Measurements from ENCODE around the gene TEAD1. TPM values are rescaled to one million over a fixed set of nuclear protein-coding genes. Genes with fewer than 3 reads are reported as not detected.

TEAD1 gene
- total and polyA plus RNA-seq, 2 donors (not counting 3 experiments of a cell fraction or from before 2014, with no cell fraction given) = 15.3 to 49.0 TPM

DNA sequence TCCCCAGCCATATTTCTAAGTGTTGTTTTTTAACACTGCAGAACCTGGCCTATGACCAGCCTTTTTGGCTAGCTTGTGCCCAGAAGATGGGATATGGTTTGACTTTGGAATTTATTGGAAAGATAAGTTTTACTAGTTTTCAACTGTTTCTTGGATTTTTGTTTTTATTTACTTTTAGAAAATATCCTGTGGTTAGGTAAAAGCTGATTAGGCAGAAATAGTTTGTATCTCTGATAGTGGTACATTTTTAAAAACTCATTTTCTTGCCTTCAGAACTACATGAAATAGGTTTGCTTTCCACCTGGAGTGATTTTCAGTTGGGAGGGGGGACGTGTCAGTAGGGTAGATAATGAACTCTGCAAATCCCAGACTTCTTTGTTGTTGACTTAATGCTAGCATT, 243.6 kb downstream of the TEAD1 start:
- no peaks in the 10 kb centered on the region for H3K4me1 ChIP-seq (ENCODE audit: control insufficient read depth, extremely low read depth, insufficient read depth, low read length)
- intact Hi-C loops (cut with micrococcal nuclease) (no loop called here), dilution Hi-C loops (cut with MboI; ENCODE audit: extremely low pct_ligation_motif_present, low sequenced_read_pairs) (no loop called here)
- no peaks in the 10 kb centered on the region for H3K27me3 ChIP-seq (ENCODE audit: control insufficient read depth in 2 of 2, insufficient read depth in 2 of 2, low read length in 2 of 2)
- H3K4me2 ChIP-seq (ENCODE audit: insufficient read depth, low read length) = no peak overlapping the region
- H4K20me1 ChIP-seq (replicated peaks; ENCODE audit: control insufficient read depth, extremely low read depth, insufficient read depth, low read length) = no peaks in the 10 kb centered on the region
- no peak for TF ChIP-seq POLR2AphosphoS5 (IDR thresholded peaks at IDR 0.05; ENCODE audit: insufficient read depth, low read depth, low read length)
- no peak for TF ChIP-seq MYC (IDR thresholded peaks at IDR 0.05; ENCODE audit: low read depth, low read length)
- no peak for TF ChIP-seq JUN (IDR thresholded peaks at IDR 0.05; ENCODE audit: borderline replicate concordance, insufficient read depth, insufficient read length, low read depth)
- no peak for TF ChIP-seq GATA2 (IDR thresholded peaks at IDR 0.05; ENCODE audit: insufficient read depth, insufficient read length, low read depth, low read length)
- no peak for TF ChIP-seq FOS (IDR thresholded peaks at IDR 0.05; ENCODE audit: borderline replicate concordance, insufficient read depth, low read length)
- no peak for TF ChIP-seq POLR2A (IDR thresholded peaks at IDR 0.05; ENCODE audit: low read depth, low read length)
- TF ChIP-seq, protein P1, sequence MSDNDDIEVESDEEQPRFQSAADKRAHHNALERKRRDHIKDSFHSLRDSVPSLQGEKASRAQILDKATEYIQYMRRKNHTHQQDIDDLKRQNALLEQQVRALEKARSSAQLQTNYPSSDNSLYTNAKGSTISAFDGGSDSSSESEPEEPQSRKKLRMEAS (IDR thresholded peaks at IDR 0.05; ENCODE audit: insufficient read depth, insufficient read length) = no peak
- TF ChIP-seq EZH2 (IDR thresholded peaks at IDR 0.05; ENCODE audit: borderline replicate concordance, low read depth, low read length, severe bottlenecking) = no peak
- TF ChIP-seq, protein P2, sequence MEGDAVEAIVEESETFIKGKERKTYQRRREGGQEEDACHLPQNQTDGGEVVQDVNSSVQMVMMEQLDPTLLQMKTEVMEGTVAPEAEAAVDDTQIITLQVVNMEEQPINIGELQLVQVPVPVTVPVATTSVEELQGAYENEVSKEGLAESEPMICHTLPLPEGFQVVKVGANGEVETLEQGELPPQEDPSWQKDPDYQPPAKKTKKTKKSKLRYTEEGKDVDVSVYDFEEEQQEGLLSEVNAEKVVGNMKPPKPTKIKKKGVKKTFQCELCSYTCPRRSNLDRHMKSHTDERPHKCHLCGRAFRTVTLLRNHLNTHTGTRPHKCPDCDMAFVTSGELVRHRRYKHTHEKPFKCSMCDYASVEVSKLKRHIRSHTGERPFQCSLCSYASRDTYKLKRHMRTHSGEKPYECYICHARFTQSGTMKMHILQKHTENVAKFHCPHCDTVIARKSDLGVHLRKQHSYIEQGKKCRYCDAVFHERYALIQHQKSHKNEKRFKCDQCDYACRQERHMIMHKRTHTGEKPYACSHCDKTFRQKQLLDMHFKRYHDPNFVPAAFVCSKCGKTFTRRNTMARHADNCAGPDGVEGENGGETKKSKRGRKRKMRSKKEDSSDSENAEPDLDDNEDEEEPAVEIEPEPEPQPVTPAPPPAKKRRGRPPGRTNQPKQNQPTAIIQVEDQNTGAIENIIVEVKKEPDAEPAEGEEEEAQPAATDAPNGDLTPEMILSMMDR (IDR thresholded peaks at IDR 0.05; ENCODE audit: extremely low read depth in 1 of 2, insufficient read depth in 1 of 2, low read depth in 1 of 2, low read length in 2 of 2) = no peak
- no peak overlapping the region for H2AFZ ChIP-seq (ENCODE audit: low read depth, low read length)
- H3K79me2 ChIP-seq (ENCODE audit: control insufficient read depth, insufficient read depth, low read length) = no peaks in the 10 kb centered on the region
- no peaks in the 10 kb centered on the region for H3K9me3 ChIP-seq (replicated peaks; ENCODE audit: control insufficient read depth, insufficient read depth, low read length)
- ChIA-PET POLR2A (no interaction called here), CTCF (interaction anchor here (1.0 kb wide), 1 partner anchor 586 kb away, joined by 3 read pairs; no protein-coding TSS in a partner anchor)
- H3K9ac ChIP-seq (replicated peaks; ENCODE audit: extremely low read depth, insufficient read depth, low read length) = no peak overlapping the region
- FAIRE-seq (no peak), DNase-seq (ENCODE audit: low read depth, low spot score) (no peak)
- H3K4me3 ChIP-seq (replicated peaks in 1 of 3; ENCODE audit: insufficient read depth in 1 of 3, low read depth in 1 of 3, low read length in 3 of 3) = no peak overlapping the region
- H3K27ac ChIP-seq (ENCODE audit: insufficient read depth, low read depth, low read length) = no peak overlapping the region
- H3K9me1 ChIP-seq (replicated peaks; ENCODE audit: control insufficient read depth, extremely low read depth, insufficient read depth, low read length) = no peaks in the 10 kb centered on the region
- no TSS peak for BruUV-seq (replicated peaks)
- peaks cover 0 to 2% of the 10 kb centered on the region in 2 experiments for H3K36me3 ChIP-seq (ENCODE audit: control insufficient read depth in 2 of 2, extremely low read depth in 1 of 2, insufficient read depth in 2 of 2, low read length in 2 of 2)
